HG02840 (cell line): ENCODE data around the gene NTN1.

ENCODE experiments used
- ATAC-seq: cut with Tn5 transposase; IDR thresholded peaks from one replicate; pipeline ENCODE4 v1.9.1; 2021; ENCODE audit warnings: mild to moderate bottlenecking, moderate library complexity, moderate number of reproducible peaks; ENCODE audit not compliant: unreplicated experiment, low FRiP score

Gene NTN1

GRCh38 chr17:9116861-9117568 lies 95.7 kb downstream of the NTN1 start:
- ATAC-seq, result no peak

GRCh38 chr17:9120471-9120870 lies 99.2 kb downstream of the NTN1 start:
- no peak for ATAC-seq

GRCh38 chr17:9121186-9121820 lies 100.0 kb downstream of the NTN1 start:
- no peak for ATAC-seq

GRCh38 chr17:9123594-9124553 lies 102.6 kb downstream of the NTN1 start:
- no peak for ATAC-seq

GRCh38 chr17:9124554-9124935 lies 103.2 kb downstream of the NTN1 start:
- ATAC-seq, result no peak

- ATAC-seq, result no peak
These were observed 104.4 kb downstream of the NTN1 start for GRCh38 chr17:9125722-9126121.

- ATAC-seq, result no peak
These were observed 106.0 kb downstream of the NTN1 start for GRCh38 chr17:9127340-9127739.

GRCh38 chr17:9131371-9131770 lies 110.1 kb downstream of the NTN1 start:
- no peak for ATAC-seq

GRCh38 chr17:9132291-9132690 lies 111.0 kb downstream of the NTN1 start:
- ATAC-seq, result no peak

- no peak for ATAC-seq
These were observed 111.8 kb downstream of the NTN1 start for GRCh38 chr17:9132944-9133610.

- no peak for ATAC-seq
These were observed 116.9 kb downstream of the NTN1 start for GRCh38 chr17:9138161-9138717.

- ATAC-seq, result no peak
These were observed 118.4 kb downstream of the NTN1 start for GRCh38 chr17:9139695-9140094.

GRCh38 chr17:9140550-9141424 lies 119.5 kb downstream of the NTN1 start:
- ATAC-seq, result no peak

- ATAC-seq, result no peak
These were observed 120.1 kb downstream of the NTN1 start for GRCh38 chr17:9141425-9141753.

- no peak for ATAC-seq
These were observed 121.6 kb downstream of the NTN1 start for GRCh38 chr17:9142772-9143494.

GRCh38 chr17:9144502-9145249 lies 123.4 kb downstream of the NTN1 start:
- ATAC-seq, result no peak

GRCh38 chr17:9146064-9146463 lies 124.8 kb downstream of the NTN1 start:
- no peak for ATAC-seq

- ATAC-seq, result no peak
These were observed 127.7 kb downstream of the NTN1 start for GRCh38 chr17:9148905-9149525.
